DND-41 (cell line): ENCODE results near the gene TRIM3.

Experiments used
- ATAC-seq: fragments of 200-7000 bp; cut with Tn5 transposase; 3 replicates; pipeline ENCODE4 v1.9.1; 2021; ENCODE audit warnings: low read depth; ENCODE audit not compliant: insufficient read depth
- DNase-seq: peaks from one replicate; pipeline ENCODE4 v3.0.0-alpha.2; 2020
- H2AFZ ChIP-seq: 2 replicates; pipeline ENCODE4 v1.6.0; 2012; ENCODE audit warnings: low read depth, low read length
- H3K27ac ChIP-seq: 2 replicates; pipeline ENCODE4 v1.5.1; 2012; ENCODE audit warnings: low read length, inconsistent platforms
- H3K27me3 ChIP-seq: fragments of 200-600 bp; sonication (generic); 2 replicates; pipeline ENCODE4 v1.6.0; 2012; ENCODE audit warnings: low read length, mild to moderate bottlenecking, inconsistent platforms; ENCODE audit not compliant: insufficient read depth, poor library complexity
- H3K36me3 ChIP-seq: 2 replicates; pipeline ENCODE4 v1.5.1; 2012; ENCODE audit warnings: low read length, inconsistent platforms; ENCODE audit not compliant: insufficient read depth
- H3K4me1 ChIP-seq: 2 replicates; pipeline ENCODE4 v1.5.1; 2012; ENCODE audit warnings: mild to moderate bottlenecking, low read length; ENCODE audit not compliant: insufficient read depth
- H3K4me2 ChIP-seq: 2 replicates; pipeline ENCODE4 v1.6.0; 2012; ENCODE audit warnings: mild to moderate bottlenecking, moderate library complexity, low read length, inconsistent platforms; ENCODE audit not compliant: insufficient read depth
- H3K4me3 ChIP-seq, 2 experiments: fragments of 200-600 bp in 1 of 2; shearing (Covaris generic) in 1 of 2; 2 replicates each; pipeline ENCODE4 v1.5.1; 2012 to 2016; ENCODE audit warnings: inconsistent platforms in 2 of 2, low read length in 2 of 2, mild to moderate bottlenecking in 2 of 2, low read depth in 1 of 2, moderate library complexity in 1 of 2
- H3K79me2 ChIP-seq: 2 replicates; pipeline ENCODE4 v1.6.0; 2012; ENCODE audit warnings: low read length, inconsistent platforms; ENCODE audit not compliant: insufficient read depth
- H3K9ac ChIP-seq: 2 replicates; pipeline ENCODE4 v1.6.0; 2012; ENCODE audit warnings: low read depth, mild to moderate bottlenecking, inconsistent platforms, low read length, moderate library complexity
- H3K9me3 ChIP-seq: 2 replicates; pipeline ENCODE4 v1.5.1; 2012; ENCODE audit warnings: low read length, moderate library complexity, mild to moderate bottlenecking, inconsistent platforms; ENCODE audit not compliant: insufficient read depth, severe bottlenecking
- H4K20me1 ChIP-seq: 2 replicates; pipeline ENCODE4 v1.6.0; 2012; ENCODE audit warnings: low read length; ENCODE audit not compliant: insufficient read depth
- EZH2 ChIP-seq: IDR thresholded peaks from 3 replicates; pipeline ENCODE4 v1.6.1; 2012; ENCODE audit warnings: borderline replicate concordance, low read depth, mild to moderate bottlenecking, moderate library complexity, low read length, inconsistent platforms; ENCODE audit not compliant: severe bottlenecking
- TF ChIP-seq, protein P1 (sequence below): IDR thresholded peaks from 2 replicates; pipeline ENCODE4 v1.5.1; 2012; ENCODE audit warnings: borderline replicate concordance, low read length, moderate library complexity, mild to moderate bottlenecking; ENCODE audit not compliant: poor library complexity, severe bottlenecking; ENCODE audit errors: extremely low read depth

The TRIM3 gene

DNA sequence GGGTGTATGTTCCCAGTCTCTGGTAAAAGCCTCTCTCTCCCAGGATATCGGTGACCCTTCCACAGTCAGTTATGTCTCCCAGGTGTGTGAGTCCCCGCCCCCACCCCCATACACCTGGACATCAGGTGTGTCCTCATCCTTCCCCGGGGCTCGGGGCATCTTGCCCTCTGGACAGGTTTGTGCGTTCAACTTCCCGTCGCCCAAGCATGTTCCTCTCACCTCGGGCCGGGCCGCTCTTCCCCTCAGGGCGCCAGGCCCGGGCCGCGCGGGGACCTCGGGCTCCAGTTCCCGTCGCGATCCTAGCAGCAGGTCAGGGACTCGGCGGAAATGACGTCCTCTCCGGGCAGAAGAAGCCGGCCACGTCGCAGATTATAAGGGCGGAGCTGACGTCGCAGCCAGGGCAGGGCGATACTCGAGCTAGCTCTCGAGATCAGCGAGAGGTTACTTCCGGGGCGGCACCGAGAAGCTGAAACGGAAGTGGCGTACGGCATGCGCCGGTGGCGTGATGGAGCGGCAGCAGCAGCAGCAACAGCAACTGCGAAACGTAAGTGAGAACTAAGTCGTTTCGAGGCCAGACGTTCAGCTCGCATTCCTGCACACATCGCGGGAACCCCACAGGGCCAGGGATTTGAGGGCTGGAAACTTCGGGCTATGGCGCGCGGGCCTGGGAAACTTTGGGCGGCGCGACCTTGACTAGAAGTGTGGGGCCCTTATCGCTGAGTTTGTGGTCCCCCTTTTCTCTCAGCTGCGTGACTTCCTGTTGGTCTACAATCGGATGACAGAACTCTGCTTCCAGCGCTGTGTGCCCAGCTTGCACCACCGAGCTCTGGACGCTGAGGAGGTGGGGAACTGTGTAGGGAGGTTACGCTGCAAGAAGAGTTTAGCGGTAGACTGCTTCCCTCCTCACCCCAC lies 7.5 kb upstream of the TRIM3 start, which contains the start of the genes ARFIP2 and TIMM10B:
TSS of gene ARFIP2 (minus strand) at position 320 of the 912 bp plus-strand sequence. CDS start 910 bp downstream, outside the sequence.
TSS of gene TIMM10B (plus strand) at position 490 of the 912 bp plus-strand sequence. CDS start at position 506, 16 bp downstream.
- Histone ChIP-seq H3K4me2 (peak within 1 kb of the TSS; percentile 87), H3K9ac (peak within 1 kb of the TSS; percentile 77), H4K20me1 (peaks cover 27% of the 10 kb centered on the region), H3K36me3 (peaks cover 78% of the 10 kb centered on the region), H3K4me1 (peaks cover 33% of the 10 kb centered on the region), H3K79me2 (peaks cover 50% of the 10 kb centered on the region), H3K27me3 (no peaks in the 10 kb centered on the region), H3K27ac (peak within 1 kb of the TSS; percentile 87), H3K9me3 (no peaks in the 10 kb centered on the region), H3K4me3 (peak within 1 kb of the TSS; percentile 58 to 85), H2AFZ (peak within 1 kb of the TSS; percentile 87)
- TF ChIP-seq, protein P1, sequence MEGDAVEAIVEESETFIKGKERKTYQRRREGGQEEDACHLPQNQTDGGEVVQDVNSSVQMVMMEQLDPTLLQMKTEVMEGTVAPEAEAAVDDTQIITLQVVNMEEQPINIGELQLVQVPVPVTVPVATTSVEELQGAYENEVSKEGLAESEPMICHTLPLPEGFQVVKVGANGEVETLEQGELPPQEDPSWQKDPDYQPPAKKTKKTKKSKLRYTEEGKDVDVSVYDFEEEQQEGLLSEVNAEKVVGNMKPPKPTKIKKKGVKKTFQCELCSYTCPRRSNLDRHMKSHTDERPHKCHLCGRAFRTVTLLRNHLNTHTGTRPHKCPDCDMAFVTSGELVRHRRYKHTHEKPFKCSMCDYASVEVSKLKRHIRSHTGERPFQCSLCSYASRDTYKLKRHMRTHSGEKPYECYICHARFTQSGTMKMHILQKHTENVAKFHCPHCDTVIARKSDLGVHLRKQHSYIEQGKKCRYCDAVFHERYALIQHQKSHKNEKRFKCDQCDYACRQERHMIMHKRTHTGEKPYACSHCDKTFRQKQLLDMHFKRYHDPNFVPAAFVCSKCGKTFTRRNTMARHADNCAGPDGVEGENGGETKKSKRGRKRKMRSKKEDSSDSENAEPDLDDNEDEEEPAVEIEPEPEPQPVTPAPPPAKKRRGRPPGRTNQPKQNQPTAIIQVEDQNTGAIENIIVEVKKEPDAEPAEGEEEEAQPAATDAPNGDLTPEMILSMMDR: peak; percentile 1
- TF ChIP-seq EZH2: no peak
- DNase-seq (peak; percentile 97), ATAC-seq (peak; percentile 97)

DNA sequence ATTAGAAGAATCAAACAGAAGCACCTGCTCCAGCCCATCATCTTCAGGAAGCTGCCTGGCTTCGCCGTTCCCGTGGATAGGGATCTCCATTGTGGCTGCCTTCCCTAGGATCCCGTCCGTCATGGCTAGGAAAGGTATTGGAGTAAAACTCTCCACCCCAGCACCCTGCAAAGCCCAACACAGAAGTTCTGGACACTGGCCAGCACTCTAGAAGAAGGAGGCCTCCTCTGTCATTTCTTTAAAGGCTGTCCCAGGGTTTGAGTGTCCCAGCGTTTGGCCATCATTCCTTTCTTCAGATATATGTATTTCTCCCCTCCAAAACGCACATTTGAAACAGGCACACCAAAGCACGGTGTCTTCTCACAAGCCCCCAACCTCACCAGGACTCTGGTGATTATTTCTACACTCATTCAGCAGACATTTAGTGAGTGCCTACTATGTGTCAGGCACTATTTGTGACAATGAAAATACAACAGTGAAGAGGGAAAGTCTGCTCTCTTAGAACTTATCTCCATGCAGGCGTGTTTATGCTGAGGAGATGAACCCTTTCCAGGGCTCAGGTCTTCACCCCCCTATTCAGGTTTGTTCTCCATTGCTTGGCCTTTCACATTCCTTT lies 6.7 kb upstream of the TRIM3 start:
- no peak for TF ChIP-seq EZH2
- TF ChIP-seq, protein P1: no peak
- H3K27ac ChIP-seq: peak overlapping the region; percentile 80
- DNase-seq (no peak), ATAC-seq (no peak)
- H3K36me3 ChIP-seq: peaks cover 71% of the 10 kb centered on the region
- peak overlapping the region; percentile 87 for H3K4me2 ChIP-seq
- H4K20me1 ChIP-seq: peaks cover 27% of the 10 kb centered on the region
- H3K27me3 ChIP-seq: no peaks in the 10 kb centered on the region
- peak overlapping the region; percentile 77 for H3K9ac ChIP-seq
- H3K4me3 ChIP-seq: peak overlapping the region; percentile 58 to 85
- no peaks in the 10 kb centered on the region for H3K9me3 ChIP-seq
- H2AFZ ChIP-seq: peak overlapping the region; percentile 78
- peaks cover 50% of the 10 kb centered on the region for H3K79me2 ChIP-seq
- H3K4me1 ChIP-seq: peaks cover 33% of the 10 kb centered on the region

DNA sequence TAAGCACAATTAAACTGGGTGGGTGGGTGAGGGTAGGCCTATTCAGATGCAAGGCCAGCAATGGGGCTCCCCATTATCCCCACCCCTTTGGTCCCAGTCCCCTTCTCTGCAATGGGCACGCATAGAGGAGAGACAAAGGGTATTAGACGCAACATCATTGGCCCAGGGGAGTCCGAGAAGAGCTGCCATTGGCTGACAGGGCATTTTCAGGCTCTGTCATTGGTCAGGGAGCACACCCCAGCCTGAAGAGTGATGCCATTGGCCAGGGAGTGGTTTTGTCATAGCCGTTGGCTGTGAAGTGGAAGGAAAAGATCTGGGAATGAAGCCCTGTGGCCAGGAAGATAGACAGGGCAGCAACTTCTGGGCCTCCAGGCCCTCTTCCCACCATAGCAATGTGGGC lies 2.8 kb upstream of the TRIM3 start:
- Histone ChIP-seq H3K27me3 (no peaks in the 10 kb centered on the region), H2AFZ (no peak overlapping the region), H3K9me3 (no peaks in the 10 kb centered on the region), H3K9ac (no peak overlapping the region), H4K20me1 (peaks cover 21% of the 10 kb centered on the region), H3K4me3 (no peak overlapping the region), H3K4me1 (peaks cover 37% of the 10 kb centered on the region), H3K4me2 (no peak overlapping the region), H3K79me2 (peaks cover 26% of the 10 kb centered on the region), H3K27ac (no peak overlapping the region), H3K36me3 (peaks cover 36% of the 10 kb centered on the region)
- DNase-seq (no peak), ATAC-seq (no peak)
- TF ChIP-seq, protein P1: no peak
- TF ChIP-seq EZH2: no peak
